CD4-positive, alpha-beta T cell (primary cell): ENCODE results near the gene MS4A12. TPM values are rescaled to one million over a fixed set of nuclear protein-coding genes. Genes with fewer than 3 reads are reported as not detected.
"Not testable (repeated sequence)": the region's sequence is repeated elsewhere in the genome, so short reads cannot be mapped to it uniquely, and the experiment has no call there.

Source experiments
- ATAC-seq: fragments of 200-7000 bp; cut with Tn5 transposase; one replicate; pipeline ENCODE4 v1.10.0; 2022; ENCODE audit warnings: mild to moderate bottlenecking; ENCODE audit not compliant: poor library complexity
- CTCF ChIA-PET: fragments of 350-600 bp; sonication (Branson Sonifier 250); formaldehyde crosslinking; loops from one replicate; lab custom pipeline; 2021; ENCODE audit warnings: antibody characterized with exemption, inconsistent platforms; lab: Charles Lee
- POLR2A ChIA-PET: fragments of 350-600 bp; sonication (Branson Sonifier 250); formaldehyde crosslinking; loops from one replicate; lab custom pipeline; 2021; ENCODE audit warnings: antibody characterized with exemption, inconsistent platforms; lab: Charles Lee
- DNase-seq, 14 experiments: peaks; one replicate each; pipeline ENCODE4 v3.0.0-alpha.2; 2013 to 2020; ENCODE audit warnings: mixed read lengths in 2 of 14
- H3K27ac ChIP-seq, 2 donors: one replicate each; pipeline versions ENCODE4 v1.5.1 to v1.7.0; 2013; ENCODE audit warnings: low read length in 2 of 2, low read depth in 1 of 2, mild to moderate bottlenecking in 1 of 2
- H3K27me3 ChIP-seq, 2 experiments: 1 replicate in 1 of 2; 2 replicates in 1 of 2; pipeline versions ENCODE4 v1.6.1 to v1.7.0; 2013; ENCODE audit warnings: low read length in 2 of 2, control low read depth in 1 of 2, mild to moderate bottlenecking in 1 of 2, moderate library complexity in 1 of 2; ENCODE audit not compliant: insufficient read depth in 2 of 2, control insufficient read depth in 1 of 2
- H3K36me3 ChIP-seq: one replicate; pipeline ENCODE4 v1.6.1; 2013; ENCODE audit warnings: low read length, control low read depth; ENCODE audit not compliant: insufficient read depth
- H3K4me1 ChIP-seq: one replicate; pipeline ENCODE4 v1.6.1; 2013; ENCODE audit warnings: low read length, control low read depth; ENCODE audit not compliant: insufficient read depth
- H3K4me3 ChIP-seq: one replicate; pipeline ENCODE4 v1.5.1; 2013; ENCODE audit warnings: mild to moderate bottlenecking, low read length, moderate library complexity
- H3K9me3 ChIP-seq, 2 experiments: 1 replicate in 1 of 2; 2 replicates in 1 of 2; pipeline versions ENCODE4 v1.6.1 to v1.7.0; 2013; ENCODE audit warnings: low read length in 2 of 2, mild to moderate bottlenecking in 2 of 2, control low read depth in 1 of 2, moderate library complexity in 1 of 2; ENCODE audit not compliant: control insufficient read depth in 1 of 2, insufficient read depth in 1 of 2
- H3K27ac Mint-ChIP-seq: one replicate; pipeline ENCODE4 v1.8.0; 2020; ENCODE audit warnings: mixed read lengths
- H3K27me3 Mint-ChIP-seq: one replicate; pipeline ENCODE4 v1.8.0; 2021; ENCODE audit warnings: mixed read lengths
- H3K36me3 Mint-ChIP-seq: one replicate; pipeline ENCODE4 v1.8.0; 2021; ENCODE audit warnings: low read depth, mixed read lengths
- H3K4me1 Mint-ChIP-seq: one replicate; pipeline ENCODE4 v1.8.0; 2021; ENCODE audit warnings: low read depth, mixed read lengths
- H3K4me3 Mint-ChIP-seq: one replicate; pipeline ENCODE4 v1.8.0; 2020; ENCODE audit warnings: mild to moderate bottlenecking, mixed read lengths
- H3K9me3 Mint-ChIP-seq: one replicate; pipeline ENCODE4 v1.8.0; 2020; ENCODE audit warnings: mixed read lengths
- intact Hi-C, 2 experiments: fragments of 100-400 bp; cut with DNase I in 1 of 2; cut with micrococcal nuclease in 1 of 2; formaldehyde crosslinking; loops; one replicate each; pipeline versions ENCODE4 v1.15.1 to v1.9.0; 2023 to 2025; cut with DNase I, micrococcal nuclease
- total RNA-seq, 174 experiments: library from RNA in 2 of 174; stranded (reverse) in 2 of 174; gene quantifications; one replicate each; pipeline ENCODE4 v1.2.3 and lab custom pipeline; 2021 to 2026
- TF ChIP-seq, protein P1 (sequence below): fragments of 200-600 bp; IDR thresholded peaks from one replicate; pipeline ENCODE4 v1.8.0; 2022; ENCODE audit warnings: antibody characterized with exemption, mild to moderate bottlenecking

The MS4A12 gene
- total RNA-seq, 2 experiments from 2014 or later = not detected

DNA sequence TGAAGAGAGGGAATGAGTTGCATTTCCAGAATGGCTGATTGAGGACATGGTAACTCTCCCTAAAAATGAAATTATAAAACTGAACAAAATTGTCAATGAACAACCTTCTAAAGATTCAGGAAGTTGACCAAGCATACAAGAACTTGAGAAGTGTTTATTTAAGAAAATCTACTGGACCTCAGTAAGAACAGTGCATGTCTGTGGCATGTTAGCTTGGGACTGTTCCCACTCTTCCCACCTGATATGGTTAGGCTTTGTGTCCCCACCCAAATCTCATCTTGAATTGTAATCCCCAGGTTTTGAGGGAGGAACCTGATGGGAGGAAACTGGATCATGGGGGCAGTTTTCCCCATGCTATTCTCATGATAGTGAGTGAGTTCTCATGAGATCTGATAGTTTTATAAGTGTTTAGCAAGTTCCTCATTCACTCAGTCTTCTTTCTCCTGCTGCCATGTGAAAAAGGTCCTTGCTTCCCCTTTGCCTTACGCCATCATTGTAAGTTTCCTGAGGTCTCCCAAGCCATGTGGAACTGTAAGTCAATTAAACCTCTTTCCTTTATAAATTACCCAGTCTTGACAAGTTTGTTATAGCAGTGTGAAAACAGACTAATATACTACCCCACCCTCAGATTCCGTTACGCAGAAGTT, 38.0 kb downstream of the MS4A12 start:
- ChIA-PET POLR2A (no interaction called here), CTCF (no interaction called here)
- peaks cover 2% of the 10 kb centered on the region for H3K9me3 Mint-ChIP-seq
- no peak overlapping the region for H3K4me3 ChIP-seq
- no peaks in the 10 kb centered on the region for H3K36me3 ChIP-seq
- H3K4me1 Mint-ChIP-seq = no peaks in the 10 kb centered on the region
- H3K4me1 ChIP-seq = no peaks in the 10 kb centered on the region
- ATAC-seq = no peak
- H3K4me3 Mint-ChIP-seq = no peak overlapping the region
- no peaks in the 10 kb centered on the region for H3K36me3 Mint-ChIP-seq
- TF ChIP-seq, protein P1, sequence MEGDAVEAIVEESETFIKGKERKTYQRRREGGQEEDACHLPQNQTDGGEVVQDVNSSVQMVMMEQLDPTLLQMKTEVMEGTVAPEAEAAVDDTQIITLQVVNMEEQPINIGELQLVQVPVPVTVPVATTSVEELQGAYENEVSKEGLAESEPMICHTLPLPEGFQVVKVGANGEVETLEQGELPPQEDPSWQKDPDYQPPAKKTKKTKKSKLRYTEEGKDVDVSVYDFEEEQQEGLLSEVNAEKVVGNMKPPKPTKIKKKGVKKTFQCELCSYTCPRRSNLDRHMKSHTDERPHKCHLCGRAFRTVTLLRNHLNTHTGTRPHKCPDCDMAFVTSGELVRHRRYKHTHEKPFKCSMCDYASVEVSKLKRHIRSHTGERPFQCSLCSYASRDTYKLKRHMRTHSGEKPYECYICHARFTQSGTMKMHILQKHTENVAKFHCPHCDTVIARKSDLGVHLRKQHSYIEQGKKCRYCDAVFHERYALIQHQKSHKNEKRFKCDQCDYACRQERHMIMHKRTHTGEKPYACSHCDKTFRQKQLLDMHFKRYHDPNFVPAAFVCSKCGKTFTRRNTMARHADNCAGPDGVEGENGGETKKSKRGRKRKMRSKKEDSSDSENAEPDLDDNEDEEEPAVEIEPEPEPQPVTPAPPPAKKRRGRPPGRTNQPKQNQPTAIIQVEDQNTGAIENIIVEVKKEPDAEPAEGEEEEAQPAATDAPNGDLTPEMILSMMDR = no peak
- H3K9me3 ChIP-seq = no peaks in the 10 kb centered on the region
- peaks cover 27% of the 10 kb centered on the region for H3K27me3 Mint-ChIP-seq
- intact Hi-C loops = no loop called here
- H3K27ac Mint-ChIP-seq = no peak overlapping the region
- DNase-seq = no peak
- H3K27ac ChIP-seq = no peak overlapping the region
- H3K27me3 ChIP-seq = no peaks in the 10 kb centered on the region

DNA sequence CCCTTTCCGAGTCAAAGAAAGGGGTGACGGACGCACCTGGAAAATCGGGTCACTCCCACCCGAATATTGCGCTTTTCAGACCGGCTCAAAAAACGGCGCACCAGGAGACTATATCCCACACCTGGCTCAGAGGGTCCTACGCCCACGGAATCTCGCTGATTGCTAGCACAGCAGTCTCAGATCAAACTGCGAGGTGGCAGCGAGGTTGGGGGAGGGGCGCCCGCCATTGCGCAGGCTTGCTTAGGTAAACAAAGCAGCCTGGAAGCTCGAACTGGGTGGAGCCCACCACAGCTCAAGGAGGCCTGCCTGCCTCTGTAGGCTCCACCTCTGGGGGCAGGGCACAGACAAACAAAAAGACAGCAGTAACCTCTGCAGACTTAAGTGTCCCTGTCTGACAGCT, 39.8 kb downstream of the MS4A12 start:
- H3K36me3 Mint-ChIP-seq, DNase-seq, H3K4me1 ChIP-seq, H3K36me3 ChIP-seq, intact Hi-C loops, H3K4me3 Mint-ChIP-seq, H3K4me1 Mint-ChIP-seq, H3K9me3 ChIP-seq, ATAC-seq, H3K27me3 ChIP-seq, H3K27ac ChIP-seq, H3K27ac Mint-ChIP-seq, H3K9me3 Mint-ChIP-seq, CTCF ChIA-PET, POLR2A ChIA-PET, H3K4me3 ChIP-seq: not testable (repeated sequence)
- H3K27me3 Mint-ChIP-seq = peaks cover 27% of the 10 kb centered on the region

DNA sequence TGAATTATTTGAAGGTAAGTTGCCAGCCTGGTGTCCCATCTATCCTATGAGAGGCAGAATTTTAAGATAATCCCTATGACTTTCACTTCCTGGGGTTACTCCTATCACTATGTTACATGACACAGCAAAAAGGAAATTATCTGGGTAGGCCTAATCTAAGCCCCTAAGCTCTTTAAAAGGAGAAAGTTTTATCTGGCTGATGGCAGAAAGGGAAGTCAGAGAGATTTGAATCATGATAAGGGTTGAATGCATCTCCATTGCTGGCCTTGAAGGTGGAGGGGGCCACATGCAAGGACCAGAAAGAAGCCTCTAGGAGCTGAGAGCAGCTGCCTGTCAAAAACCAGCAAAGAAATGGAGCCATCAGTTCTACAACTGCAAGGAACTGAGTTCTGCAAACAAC, 46.0 kb downstream of the MS4A12 start:
- H3K9me3 Mint-ChIP-seq, H3K36me3 Mint-ChIP-seq, CTCF ChIA-PET, H3K4me1 Mint-ChIP-seq, H3K27ac ChIP-seq, H3K4me3 ChIP-seq, H3K27ac Mint-ChIP-seq, H3K27me3 ChIP-seq, intact Hi-C loops, POLR2A ChIA-PET, H3K27me3 Mint-ChIP-seq, H3K36me3 ChIP-seq, H3K9me3 ChIP-seq, H3K4me1 ChIP-seq, H3K4me3 Mint-ChIP-seq, ATAC-seq, DNase-seq: not testable (repeated sequence)

DNA sequence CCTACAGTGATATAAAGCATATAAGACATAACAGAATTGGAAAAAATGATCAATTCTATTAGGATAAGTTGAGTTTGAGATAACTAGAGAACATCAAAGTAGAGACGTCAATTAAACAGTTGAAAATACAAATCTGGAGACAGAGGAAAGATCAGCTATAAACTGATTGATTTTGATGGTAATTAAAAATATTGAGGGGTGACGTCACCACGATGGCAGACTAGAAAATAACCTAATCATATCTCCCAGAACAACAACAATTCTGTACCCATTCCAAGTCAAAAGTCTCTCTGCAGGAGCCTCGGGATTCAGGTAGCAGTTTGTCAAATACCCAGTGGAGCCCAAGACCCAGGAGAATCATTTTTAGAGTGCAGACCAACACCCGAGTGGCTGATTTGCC, 51.5 kb downstream of the MS4A12 start:
- no peak overlapping the region for H3K27ac ChIP-seq
- no peaks in the 10 kb centered on the region for H3K4me1 ChIP-seq
- ChIA-PET POLR2A (no interaction called here), CTCF (no interaction called here)
- peaks cover 0 to 3% of the 10 kb centered on the region in 2 experiments for H3K9me3 ChIP-seq
- Mint-ChIP-seq H3K4me3 (no peak overlapping the region), H3K27ac (no peak overlapping the region), H3K36me3 (no peaks in the 10 kb centered on the region), H3K27me3 (peaks cover 26% of the 10 kb centered on the region), H3K4me1 (no peaks in the 10 kb centered on the region), H3K9me3 (peaks cover 2% of the 10 kb centered on the region)
- no peaks in the 10 kb centered on the region for H3K27me3 ChIP-seq
- DNase-seq = no peak
- TF ChIP-seq, protein P1 = no peak
- intact Hi-C loops = no loop called here
- no peaks in the 10 kb centered on the region for H3K36me3 ChIP-seq
- no peak overlapping the region for H3K4me3 ChIP-seq
- ATAC-seq = no peak

Other genes starting within 250 kb of the MS4A12 start
- gene MS4A4E, start 249.6 kb upstream of the MS4A12 start, total RNA-seq = not detected
- gene MS4A4A, start 212.1 kb upstream of the MS4A12 start, total RNA-seq = not detected
- not detected for gene MS4A6E, start 165.5 kb upstream of the MS4A12 start, total RNA-seq
- under 1 TPM in 1 of 2 experiments, not detected in 1; 0.80 TPM for gene MS4A7, start 114.2 kb upstream of the MS4A12 start, total RNA-seq
- gene MS4A14, start 96.3 kb upstream of the MS4A12 start, total RNA-seq = not detected
- gene MS4A5, start 63.2 kb upstream of the MS4A12 start, total RNA-seq = not detected
- gene MS4A1, start 36.9 kb upstream of the MS4A12 start, total RNA-seq = under 1 TPM; 0.75 to 0.82 TPM
- not detected for gene MS4A13, start 22.6 kb downstream of the MS4A12 start, total RNA-seq
- not detected for gene MS4A8, start 206.8 kb downstream of the MS4A12 start, total RNA-seq
- not detected for gene MS4A18, start 231.9 kb downstream of the MS4A12 start, total RNA-seq